A549 (cell line): Measurements from ENCODE around the gene LILRA5.

Source experiments
- EP300 ChIP-seq, 2 experiments: fragments of >200 bp; sonication (Bioruptor Twin); formaldehyde crosslinking; IDR thresholded peaks; 2 replicates in 1 of 2; 3 replicates in 1 of 2; pipeline ENCODE4 v1.6.1; 2016 to 2017
- JUN ChIP-seq, 2 experiments: fragments of >200 bp; sonication (Bioruptor Twin); formaldehyde crosslinking; IDR thresholded peaks; 2 replicates in 1 of 2; 3 replicates in 1 of 2; pipeline ENCODE4 v1.6.1; 2016 to 2017
- NFE2L2 ChIP-seq: fragments of 150-350 bp; conservative IDR thresholded peaks from 2 replicates; pipeline ENCODE4 v1.6.1; 2014; ENCODE audit warnings: low read length
- POLR2AphosphoS2 ChIP-seq: conservative IDR thresholded peaks from 2 replicates; pipeline ENCODE4 v1.6.1; 2012; ENCODE audit warnings: low read length, improper control_type of control experiment, inconsistent platforms
- SMC3 ChIP-seq: fragments of >200 bp; sonication (Bioruptor Twin); formaldehyde crosslinking; IDR thresholded peaks from 3 replicates; pipeline ENCODE4 v1.6.1; 2018; ENCODE audit warnings: inconsistent platforms
- TF ChIP-seq, protein P1 (sequence below): fragments of >200 bp; sonication (Bioruptor Twin); formaldehyde crosslinking; IDR thresholded peaks from 3 replicates; pipeline ENCODE4 v1.5.1; 2016

DNA sequence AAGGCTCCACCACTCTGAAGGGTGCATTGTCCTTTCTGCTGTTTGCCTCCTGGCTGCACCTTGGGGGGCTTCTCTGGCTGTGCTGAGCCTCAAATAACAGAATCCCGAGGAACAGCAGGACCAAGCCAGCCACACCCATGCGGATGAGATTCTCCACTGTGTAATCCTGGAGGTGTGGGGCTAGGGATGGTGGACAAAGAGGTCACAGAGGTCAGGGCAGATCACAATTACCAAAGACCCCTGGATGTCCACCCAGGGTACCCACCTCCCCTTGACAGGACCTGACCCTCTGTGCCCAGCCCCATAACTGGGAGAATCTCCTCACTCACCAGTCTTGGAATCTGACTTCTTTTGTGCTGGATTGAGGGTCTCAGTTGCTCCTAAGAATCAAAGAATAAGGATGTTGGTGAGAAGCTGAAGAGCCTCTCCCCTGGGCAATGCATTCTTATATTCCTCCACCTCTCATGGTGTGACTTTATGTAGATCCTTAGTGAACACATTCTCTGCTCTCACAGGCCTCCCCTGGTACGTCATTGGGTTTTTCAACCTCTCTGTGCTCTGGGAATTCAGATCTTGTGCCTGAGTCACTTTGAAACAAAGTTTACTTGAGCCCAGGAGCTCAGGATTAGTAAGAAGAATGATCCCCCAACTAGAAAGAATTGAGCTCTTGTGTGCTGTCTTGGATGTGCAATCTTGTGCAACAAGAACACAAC, 20.8 kb upstream of the LILRA5 start:
- TF ChIP-seq, protein P1, sequence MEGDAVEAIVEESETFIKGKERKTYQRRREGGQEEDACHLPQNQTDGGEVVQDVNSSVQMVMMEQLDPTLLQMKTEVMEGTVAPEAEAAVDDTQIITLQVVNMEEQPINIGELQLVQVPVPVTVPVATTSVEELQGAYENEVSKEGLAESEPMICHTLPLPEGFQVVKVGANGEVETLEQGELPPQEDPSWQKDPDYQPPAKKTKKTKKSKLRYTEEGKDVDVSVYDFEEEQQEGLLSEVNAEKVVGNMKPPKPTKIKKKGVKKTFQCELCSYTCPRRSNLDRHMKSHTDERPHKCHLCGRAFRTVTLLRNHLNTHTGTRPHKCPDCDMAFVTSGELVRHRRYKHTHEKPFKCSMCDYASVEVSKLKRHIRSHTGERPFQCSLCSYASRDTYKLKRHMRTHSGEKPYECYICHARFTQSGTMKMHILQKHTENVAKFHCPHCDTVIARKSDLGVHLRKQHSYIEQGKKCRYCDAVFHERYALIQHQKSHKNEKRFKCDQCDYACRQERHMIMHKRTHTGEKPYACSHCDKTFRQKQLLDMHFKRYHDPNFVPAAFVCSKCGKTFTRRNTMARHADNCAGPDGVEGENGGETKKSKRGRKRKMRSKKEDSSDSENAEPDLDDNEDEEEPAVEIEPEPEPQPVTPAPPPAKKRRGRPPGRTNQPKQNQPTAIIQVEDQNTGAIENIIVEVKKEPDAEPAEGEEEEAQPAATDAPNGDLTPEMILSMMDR: no peak
- TF ChIP-seq JUN (IDR thresholded peaks at IDR 0.05) (no peak), EP300 (IDR thresholded peaks at IDR 0.05) (no peak), NFE2L2 (no peak), SMC3 (no peak), POLR2AphosphoS2 (no peak)
